Erythroblast (primary cell): ENCODE results near the gene IFITM2.

ENCODE experiments used
- DNase-seq, 2 experiments: peaks; one replicate each; lab custom pipeline; 2025; lab: John Stamatoyannopoulos, UW
- GATA1 ChIP-seq: IDR thresholded peaks from 2 replicates; pipeline ENCODE4 v1.6.1; 2011; ENCODE audit warnings: low read depth, mild to moderate bottlenecking, control low read depth, low read length, moderate library complexity
- POLR2A ChIP-seq: IDR thresholded peaks from 2 replicates; pipeline ENCODE4 v1.6.1; 2011; ENCODE audit warnings: mild to moderate bottlenecking, low read length

IFITM2 gene

DNA sequence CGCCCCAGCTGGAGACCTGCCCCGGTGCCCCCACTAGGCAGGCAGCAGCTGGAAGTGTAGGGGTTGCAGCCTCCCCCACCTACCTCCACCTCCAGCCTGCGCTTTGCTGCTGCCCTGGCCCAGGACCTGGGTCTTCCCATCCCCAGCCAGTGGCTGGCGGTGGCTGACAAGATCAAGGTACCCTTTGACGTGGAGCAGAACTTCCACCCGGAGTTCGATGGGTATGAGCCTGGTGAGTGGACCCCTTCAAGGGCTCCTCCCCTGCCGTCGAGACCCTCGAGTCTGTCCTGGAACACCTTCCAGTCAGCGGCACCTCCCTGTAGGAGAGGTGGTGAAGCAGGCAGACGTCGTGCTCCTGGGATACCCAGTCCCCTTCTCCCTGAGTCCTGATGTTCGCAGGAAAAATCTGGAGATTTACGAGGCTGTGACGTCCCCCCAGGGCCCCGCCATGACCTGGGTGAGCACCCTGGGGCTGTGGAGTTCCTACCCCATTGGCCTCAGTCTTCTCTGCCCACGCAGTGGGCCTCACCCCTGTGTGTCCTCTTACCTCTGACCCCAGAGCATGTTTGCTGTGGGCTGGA is 14.3 kb upstream of the IFITM2 start:
- no peak for TF ChIP-seq GATA1
- no peak for TF ChIP-seq POLR2A
- no peak for DNase-seq

DNA sequence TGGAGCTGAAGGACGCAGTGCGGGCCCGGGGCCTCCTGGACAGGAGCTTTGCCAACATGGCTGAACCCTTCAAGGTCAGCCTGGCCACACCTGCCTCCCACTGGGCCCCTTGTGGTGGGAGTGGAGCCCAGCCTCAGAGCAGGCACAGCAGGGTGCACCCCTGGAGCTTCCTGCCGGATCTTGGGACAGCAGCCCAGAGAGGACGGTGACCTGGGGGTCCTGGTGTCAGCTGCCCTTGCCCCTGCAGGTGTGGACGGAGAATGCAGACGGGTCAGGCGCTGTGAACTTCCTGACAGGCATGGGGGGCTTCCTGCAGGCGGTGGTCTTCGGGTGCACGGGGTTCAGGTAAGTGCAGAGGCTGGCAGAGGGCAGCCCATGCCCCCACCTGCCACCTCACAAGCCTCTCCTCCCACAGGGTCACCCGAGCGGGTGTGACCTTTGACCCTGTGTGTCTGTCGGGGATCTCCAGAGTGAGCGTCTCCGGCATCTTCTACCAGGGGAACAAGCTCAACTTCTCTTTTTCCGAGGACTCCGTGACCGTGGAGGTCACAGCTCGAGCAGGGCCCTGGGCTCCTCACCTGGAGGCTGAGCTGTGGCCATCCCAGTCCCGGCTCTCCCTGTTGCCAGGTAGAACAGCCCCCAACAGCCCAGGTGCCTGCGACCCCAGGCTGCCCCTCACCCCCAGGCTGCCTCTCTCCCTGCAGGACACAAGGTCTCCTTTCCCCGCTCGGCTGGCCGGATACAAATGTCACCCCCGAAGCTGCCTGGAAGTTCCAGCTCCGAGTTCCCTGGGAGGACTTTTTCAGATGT is 13.6 kb upstream of the IFITM2 start:
- TF ChIP-seq POLR2A (no peak), GATA1 (no peak)
- no peak for DNase-seq

DNA sequence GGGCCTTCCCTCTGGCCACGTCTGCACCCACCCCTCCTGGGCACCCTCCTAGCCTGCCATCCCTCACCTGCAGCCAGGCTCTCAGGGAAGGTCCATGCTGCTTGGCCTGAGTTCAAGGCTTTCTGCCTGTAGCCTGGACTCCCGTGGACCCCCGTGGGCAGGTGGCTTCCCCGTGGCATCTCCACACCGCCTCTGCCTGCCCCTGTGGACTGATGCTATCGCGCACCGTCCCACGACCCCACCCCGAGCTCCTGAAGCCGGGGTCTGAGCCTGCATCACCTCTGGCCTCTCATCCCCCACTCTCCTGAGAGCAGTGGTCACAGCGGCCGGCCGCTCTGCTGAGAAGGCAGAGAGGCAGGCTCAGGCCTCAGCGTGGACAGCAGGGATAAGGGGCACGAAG is 12.8 kb upstream of the IFITM2 start:
- TF ChIP-seq GATA1 (no peak), POLR2A (no peak)
- DNase-seq, result no peak

DNA sequence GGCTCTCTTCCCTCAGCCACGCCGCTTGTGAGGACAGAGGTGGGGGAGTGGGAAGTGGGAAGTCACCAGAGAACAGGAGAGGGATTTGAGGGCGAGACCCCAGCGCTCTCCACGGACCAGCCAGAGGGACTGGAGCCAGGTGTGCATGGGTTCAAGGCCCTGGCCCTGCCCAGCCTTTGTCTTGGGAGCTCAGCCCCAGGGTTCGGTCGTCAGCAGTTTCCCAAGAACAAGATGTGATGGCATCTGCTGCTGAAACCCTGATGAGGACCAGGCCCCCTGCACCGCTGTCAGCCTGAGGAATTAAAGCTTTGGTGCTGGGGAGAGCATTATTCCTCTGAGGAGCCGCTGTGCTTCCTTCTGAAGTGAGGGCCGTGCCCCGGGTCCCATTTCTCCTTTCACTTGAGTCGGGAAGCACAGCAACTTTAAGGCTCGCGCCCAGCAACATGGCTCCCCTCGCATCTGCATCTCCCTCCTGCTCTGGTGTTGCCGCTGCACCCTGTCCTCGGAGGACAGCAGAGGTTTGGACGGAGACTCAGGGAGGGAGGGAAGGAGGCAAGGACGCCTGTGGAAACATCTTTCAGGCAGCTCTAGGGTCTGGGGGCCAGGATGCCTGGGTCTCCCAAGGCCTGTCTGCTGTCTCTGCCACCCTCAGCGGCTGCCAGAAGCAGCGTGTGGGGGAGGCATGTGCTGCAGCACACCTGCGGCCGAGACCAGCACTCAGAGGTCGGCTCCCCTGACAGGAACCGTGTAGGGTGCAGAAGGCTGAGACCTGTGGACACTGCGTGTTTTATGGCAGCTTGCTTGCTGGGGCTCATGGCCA is 12.1 kb upstream of the IFITM2 start:
- TF ChIP-seq POLR2A, result no peak
- no peak for TF ChIP-seq GATA1
- no peak for DNase-seq

DNA sequence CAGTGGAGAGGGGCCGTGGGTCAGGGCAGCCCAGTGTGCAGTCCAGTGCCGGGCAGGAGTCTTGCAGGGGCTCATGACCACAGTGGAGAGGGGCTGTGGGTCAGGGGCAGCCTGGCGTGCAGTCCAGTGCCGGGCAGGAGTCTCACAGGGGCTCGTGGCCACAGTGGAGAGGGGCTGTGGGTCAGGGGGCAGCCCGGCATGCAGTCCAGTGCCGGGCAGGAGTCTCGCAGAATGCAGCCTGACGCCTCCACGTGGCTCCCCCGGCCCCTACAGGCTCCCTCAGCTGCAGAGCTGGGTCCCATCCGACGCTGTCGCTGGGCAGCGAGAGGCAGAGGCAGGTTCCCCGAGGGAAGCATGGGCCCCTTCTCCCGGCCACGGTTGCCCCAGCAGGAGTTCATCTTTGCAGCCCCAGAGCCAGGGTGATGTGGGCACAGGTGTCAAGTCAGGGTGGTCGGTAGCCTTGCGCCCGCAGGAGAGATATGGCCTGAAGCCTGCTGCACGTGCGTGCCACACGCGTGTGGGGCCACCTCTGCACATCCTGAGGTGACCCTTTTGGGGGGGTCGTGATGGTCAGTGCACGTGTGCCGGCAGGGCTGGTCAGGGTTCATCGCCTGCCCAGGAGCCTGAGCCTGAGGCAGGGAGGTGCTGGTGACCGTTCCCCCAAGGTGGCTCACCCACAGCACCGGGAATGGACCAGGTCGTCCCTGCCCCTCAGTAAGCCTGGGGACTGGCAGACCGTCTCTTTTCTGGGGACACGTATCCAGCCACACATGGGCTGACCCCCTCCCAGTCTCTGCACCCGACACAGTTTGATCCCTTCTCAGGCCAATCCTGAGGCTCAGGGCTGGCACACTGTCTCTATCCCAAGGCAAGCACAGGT is 11.2 kb upstream of the IFITM2 start:
- no peak for DNase-seq
- TF ChIP-seq GATA1, result no peak
- TF ChIP-seq POLR2A, result no peak

DNA sequence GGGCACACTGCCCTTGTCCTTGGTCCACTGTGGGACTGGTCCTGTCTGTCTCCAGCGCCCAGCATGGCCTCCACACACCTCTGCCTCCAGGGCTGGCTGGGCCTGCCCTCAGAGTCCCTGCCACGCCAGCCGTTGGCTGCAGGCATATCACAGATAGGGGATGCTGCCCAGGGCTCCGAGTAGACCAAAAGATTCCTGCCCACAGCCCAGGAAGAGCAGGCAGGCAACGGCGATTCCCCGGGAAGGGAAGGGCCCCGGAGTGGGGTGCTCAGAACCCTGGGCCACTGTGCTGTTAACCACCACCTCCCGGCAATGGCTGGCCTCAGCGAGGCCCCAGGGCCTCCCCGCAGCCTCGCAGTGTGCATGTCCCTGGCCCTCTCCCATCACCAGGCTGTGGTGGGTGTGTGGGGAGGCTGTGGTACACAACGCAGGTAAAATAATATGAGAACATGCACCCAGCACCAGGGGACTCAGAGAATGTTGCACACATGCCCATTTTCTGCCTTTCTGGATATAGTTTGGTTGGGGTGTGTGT is 10.5 kb upstream of the IFITM2 start:
- TF ChIP-seq GATA1 (no peak), POLR2A (no peak)
- no peak for DNase-seq

DNA sequence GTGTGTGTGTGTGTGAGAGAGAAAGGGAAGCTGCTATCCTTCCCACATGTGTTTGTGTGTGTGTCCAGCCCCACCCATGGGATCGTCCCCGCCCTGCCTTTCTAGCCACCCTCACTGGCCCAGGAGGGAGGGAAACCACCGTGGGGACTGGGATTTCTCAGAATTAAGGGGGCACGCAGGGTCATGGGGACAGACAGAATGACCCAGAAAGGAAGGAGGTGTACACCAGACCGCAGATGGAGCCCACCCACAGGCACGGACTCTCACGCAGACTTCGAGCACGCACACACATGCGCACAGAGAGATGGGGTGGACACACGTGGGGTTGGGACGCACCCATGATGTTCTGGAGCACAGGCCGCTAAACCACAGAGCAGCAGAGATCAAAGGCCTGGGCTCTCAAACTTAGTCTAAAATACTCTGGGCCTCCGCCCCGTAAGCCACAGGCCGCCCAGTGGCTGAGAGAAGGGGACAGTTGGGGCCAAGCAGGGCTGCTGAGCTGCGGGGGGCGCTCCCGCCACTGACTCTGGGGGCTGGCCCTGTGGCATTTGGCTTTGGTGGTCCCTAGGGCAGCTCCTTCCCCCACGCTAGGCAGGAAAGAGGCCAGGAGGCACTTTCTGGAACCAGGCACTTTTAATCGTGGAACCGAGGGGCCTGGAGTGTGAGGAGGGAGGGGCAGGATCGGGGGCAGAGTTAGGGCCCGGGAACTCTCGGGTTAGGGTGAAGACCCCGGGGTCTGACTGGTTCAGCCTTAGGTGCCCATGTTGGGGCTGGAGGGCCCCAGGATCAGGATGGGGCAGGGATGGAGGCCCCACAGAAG is 9.8 kb upstream of the IFITM2 start:
- TF ChIP-seq POLR2A, result no peak
- no peak for TF ChIP-seq GATA1
- DNase-seq, result no peak

DNA sequence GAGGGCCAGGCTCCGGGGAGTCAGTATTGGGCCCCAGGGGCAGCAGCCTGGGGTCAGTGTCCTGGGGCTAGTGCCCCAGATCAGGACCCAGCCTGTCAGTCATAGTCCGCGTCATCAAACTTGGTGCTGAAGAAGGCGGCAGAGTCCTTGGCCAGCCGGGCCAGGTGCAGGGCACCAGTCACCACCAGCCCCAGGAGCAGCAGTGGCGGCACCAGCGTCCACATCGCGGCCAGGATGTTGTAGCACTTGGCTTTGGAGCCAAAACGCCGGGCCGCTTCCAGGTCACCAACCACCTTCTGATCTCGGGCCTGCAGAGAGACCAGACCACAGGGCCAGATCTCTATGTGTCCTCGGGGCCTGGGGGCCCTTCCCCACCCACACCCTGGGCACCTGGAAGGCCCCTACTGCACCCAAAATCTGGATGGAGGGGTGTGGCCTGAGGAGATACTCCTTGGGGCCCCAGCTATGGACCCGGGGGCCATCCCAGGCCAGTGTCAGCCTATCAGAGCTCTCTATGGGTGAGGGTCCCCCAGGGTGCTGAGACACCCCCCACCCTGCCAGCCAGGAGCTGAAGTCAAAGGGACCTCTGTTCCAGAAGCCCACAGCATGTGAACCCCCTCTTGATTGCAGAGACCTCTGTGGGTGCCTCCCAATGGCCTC is 9.1 kb upstream of the IFITM2 start:
- no peak for DNase-seq

DNA sequence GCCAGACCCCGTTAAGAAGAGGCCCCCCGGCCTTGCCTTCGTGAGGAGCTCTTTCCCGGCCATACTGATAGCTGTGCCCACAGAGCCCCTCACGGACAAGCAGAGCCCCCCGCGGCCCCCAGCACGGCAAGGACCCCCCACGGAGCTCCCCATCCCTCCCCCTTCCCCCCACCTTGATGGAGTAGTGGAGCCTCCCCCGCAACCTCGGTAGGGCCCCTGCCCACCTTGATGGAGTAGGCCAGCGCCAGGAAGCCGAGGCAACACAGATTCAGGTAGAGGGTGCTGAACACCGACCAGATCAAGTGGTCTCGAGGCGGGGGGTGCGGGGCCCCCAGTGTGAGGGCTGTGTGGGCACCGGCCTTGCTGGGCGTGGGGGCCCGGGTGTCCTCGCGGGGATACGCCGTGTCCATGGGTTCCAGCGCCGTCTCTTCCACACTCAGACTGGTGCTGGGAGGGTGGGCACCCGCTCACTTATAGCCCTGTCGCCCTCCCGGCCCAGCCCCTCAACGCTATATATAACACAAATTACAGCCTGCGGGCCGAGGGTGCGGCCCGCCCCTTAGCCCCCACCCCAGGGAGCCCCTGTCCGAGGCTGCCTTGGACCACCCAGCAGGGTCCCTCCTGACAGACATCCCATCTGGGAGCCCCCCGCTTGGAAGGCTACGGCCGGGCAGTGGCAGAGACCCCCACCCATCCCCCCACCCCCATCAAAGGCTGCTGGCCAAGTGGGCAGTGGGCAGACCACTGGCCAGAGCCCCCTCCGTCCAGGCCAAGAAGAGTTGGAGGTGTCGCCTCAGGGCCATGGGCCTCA is 8.3 kb upstream of the IFITM2 start, which contains the start of gene IFITM5:
Gene IFITM5, minus strand, starts transcription at position 446 of the 811 bp plus-strand sequence. Its CDS starts 36 bp downstream, at position 410.
- DNase-seq, result no peak
- no peak for TF ChIP-seq GATA1
- TF ChIP-seq POLR2A, result no peak

More for the DNA sequence above, 9.1 kb upstream of the IFITM2 start:
- no peak for TF ChIP-seq GATA1
- TF ChIP-seq POLR2A, result no peak

DNA sequence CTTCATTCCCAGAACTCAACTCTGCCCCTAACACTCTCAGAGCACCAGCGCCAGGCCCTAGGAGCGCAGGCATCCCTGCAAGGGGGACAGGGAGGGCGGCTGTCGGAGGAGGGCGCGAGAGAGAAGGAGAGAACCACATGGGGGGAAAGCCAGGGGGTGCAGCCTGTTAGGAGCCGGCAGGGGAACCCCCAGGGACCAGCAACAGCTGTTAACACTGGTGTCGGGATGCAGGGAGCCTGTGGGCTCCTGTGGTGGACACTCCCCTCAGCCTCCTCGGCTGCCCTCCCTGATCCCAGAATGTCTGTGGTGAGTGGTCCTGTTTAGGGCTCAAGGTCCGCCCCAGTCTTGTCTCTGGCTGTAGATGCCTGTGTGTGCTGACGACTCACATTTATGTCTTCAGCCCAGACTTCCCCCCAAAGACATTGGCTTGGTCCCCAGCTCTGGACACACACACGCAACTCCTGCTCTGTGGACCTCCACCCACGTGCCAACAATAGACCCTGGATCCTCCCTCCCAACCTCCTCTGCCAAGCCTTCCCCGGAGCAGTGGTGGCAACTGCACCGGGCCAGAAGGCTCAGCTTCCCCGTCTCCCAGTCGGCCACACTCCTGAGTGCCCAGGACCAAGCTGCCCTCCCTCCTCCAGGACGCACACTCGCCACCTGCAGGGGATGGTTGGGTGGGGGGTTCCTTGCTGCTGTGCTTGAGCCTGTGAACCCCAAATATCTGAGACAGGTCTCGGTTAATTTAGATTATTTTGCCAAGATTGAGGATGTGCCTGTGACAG is 7.5 kb upstream of the IFITM2 start:
- DNase-seq, result no peak
- no peak for TF ChIP-seq GATA1
- TF ChIP-seq POLR2A, result no peak

DNA sequence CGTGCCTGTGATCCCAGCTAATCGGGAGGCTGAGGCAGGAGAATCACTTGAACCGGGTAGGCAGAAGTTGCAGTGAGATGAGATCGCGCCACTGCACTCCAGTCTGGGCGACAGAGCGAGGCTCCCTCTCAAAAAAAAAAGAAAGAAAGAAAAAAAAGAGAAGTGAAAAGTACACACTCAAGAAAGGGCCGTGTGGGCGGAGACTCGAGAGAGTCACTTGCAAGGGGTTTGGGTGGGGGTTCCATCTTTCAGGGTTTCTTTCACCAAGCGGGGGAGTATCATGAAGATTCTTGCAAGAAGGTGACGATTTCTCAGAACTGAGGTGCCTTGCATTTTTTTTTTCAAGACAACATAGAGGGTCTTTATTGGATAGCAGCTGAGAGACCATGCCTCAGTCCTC is 4.3 kb upstream of the IFITM2 start:
- TF ChIP-seq GATA1, result no peak
- TF ChIP-seq POLR2A, result no peak
- no peak for DNase-seq
